Stimulated activated memory B cell treated with anti-CD40 and anti-IgM and Interleukin-4, amounts not matched to agents 10 μg/mL and 1 μg/mL and 100 μg/mL, for 72 hours (primary cell): ENCODE results near the gene ATXN7L1.
"Not testable (repeated sequence)": the region's sequence is repeated elsewhere in the genome, so short reads cannot be mapped to it uniquely, and the experiment has no call there.

Source experiments
- ATAC-seq: fragments of 150-1000 bp; cut with Tn5 transposase; 2 replicates; pipeline ENCODE4 v1.10.0; 2021
- H3K27ac Mint-ChIP-seq: one replicate; pipeline ENCODE4 v1.8.0; 2022; ENCODE audit warnings: mild to moderate bottlenecking, mixed read lengths
- H3K27me3 Mint-ChIP-seq: one replicate; pipeline ENCODE4 v1.8.0; 2022; ENCODE audit warnings: mixed read lengths
- H3K36me3 Mint-ChIP-seq: one replicate; pipeline ENCODE4 v1.8.0; 2022; ENCODE audit warnings: mixed read lengths
- H3K4me1 Mint-ChIP-seq: one replicate; pipeline ENCODE4 v1.8.0; 2022; ENCODE audit warnings: mixed read lengths
- H3K4me3 Mint-ChIP-seq: one replicate; pipeline ENCODE4 v1.8.0; 2022; ENCODE audit warnings: mild to moderate bottlenecking, moderate library complexity, mixed read lengths
- H3K9me3 Mint-ChIP-seq: one replicate; pipeline ENCODE4 v1.8.0; 2022; ENCODE audit warnings: mixed read lengths

ATXN7L1 gene

DNA sequence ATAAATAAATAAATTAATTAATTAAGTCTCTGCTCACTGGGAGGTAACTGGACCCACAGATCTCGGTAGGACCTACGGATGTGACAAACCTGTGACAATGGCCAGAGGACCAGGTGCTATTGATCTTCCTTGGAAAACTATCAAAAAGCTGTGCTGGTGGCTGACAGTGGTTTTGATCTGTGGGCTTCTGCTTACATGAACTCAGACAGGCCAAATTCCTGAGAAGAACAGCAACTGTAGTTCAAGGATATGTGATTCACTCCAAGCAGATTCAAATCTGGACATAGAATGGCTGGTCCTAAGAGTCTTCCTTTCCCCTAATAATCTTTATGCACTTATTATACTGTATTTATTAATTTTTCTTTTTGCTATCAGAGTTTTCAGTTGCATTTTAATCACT, 80.0 kb downstream of the ATXN7L1 start:
- Mint-ChIP-seq H3K4me1 (peaks cover 15% of the 10 kb centered on the region), H3K27ac (no peak overlapping the region), H3K36me3 (no peaks in the 10 kb centered on the region), H3K4me3 (no peak overlapping the region), H3K9me3 (no peaks in the 10 kb centered on the region), H3K27me3 (no peaks in the 10 kb centered on the region)
- ATAC-seq = no peak

DNA sequence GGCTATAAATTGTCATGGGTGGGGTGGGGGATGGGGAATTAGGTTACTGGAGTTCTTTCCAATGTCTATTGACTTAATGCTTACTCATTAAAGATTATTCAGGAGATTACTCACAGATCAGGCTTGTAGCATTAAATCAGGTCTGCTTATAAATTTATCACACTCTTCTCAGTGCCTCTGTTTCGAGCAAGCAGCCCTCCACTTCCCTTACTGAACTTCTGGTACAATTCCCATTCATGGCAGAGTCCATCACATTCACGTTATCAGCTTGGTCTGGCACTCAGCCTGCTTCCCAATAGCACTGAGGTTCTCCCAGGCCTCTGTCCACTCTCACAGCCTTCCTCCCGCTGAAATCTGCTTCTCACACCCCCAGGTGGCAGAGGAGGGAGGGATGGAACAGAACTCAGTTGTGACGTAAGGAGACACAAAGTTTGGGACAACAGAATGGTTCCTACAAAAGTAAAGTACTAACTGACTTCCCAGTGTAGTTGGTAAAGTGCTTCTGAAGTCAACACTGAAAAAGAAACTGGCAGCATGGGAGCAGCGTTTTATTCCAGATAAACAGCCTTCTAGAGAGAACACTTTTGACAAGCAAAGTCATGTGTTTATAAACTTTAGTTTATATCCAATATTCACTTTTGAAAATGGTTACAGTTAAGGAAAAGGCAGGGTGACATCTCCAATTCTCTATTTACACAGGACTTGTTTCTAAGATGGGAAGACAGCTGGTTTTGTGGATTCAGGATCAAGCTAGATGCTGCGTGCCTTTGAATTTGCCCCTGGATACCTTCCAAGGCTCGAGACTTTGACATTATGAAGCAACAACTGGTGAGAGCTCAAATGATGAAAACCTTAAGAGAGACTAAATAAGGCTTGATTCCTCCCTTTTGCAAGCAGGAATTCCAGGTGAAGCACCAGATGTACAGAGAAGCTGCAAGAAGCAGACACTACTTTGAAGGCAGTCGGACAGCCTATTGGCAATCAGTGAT, 81.4 kb downstream of the ATXN7L1 start:
- H3K4me3 Mint-ChIP-seq = no peak overlapping the region

DNA sequence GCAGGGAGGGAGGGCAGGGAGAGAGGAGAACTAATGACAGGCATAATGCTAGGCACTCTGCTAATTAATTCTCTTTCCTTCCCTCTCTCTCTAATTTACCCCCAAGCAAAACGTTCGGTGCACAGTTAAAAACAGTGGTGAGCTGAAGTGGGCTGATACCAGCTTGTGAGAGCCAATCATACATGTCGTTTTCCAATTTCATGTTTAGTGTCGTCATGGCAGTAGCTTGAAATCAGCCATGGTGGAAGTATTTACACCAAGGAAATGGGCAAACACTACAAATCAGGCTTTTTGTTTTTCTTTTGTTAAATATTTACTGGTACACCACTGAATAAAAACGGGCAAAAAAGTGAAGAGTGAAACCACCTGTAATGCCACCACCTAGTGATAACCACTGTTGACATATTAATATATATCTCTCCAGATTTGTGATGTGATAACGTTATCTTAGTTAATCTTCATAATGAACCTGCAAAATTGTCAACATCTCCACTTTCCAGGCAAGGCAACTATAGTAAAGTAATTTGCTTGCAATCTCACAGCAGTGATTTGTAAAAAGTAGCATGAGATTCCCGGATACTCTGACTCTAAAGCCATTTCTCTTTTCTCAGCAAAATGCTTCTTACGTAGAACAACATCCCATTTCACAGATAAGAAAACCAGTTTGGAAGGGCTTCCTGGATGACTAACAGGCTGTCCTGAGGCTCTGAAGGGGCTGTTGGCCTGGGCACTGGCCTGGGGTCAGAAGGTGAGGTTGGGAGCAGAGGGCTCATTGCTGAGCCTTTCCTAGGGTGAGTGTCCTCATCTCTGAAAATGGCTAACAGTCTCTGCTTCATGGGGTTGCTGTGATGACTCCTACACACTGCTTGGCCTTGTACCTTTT, 83.7 kb downstream of the ATXN7L1 start:
- Mint-ChIP-seq H3K4me3 (no peak overlapping the region), H3K4me1 (peaks cover 15% of the 10 kb centered on the region), H3K27ac (no peak overlapping the region), H3K9me3 (no peaks in the 10 kb centered on the region), H3K36me3 (no peaks in the 10 kb centered on the region), H3K27me3 (peaks cover 10% of the 10 kb centered on the region)
- no peak for ATAC-seq

More for the DNA sequence above, 81.4 kb downstream of the ATXN7L1 start:
- Mint-ChIP-seq H3K27ac (no peak overlapping the region), H3K36me3 (no peaks in the 10 kb centered on the region), H3K4me1 (peaks cover 6% of the 10 kb centered on the region), H3K27me3 (no peaks in the 10 kb centered on the region), H3K9me3 (no peaks in the 10 kb centered on the region)
- ATAC-seq = no peak

DNA sequence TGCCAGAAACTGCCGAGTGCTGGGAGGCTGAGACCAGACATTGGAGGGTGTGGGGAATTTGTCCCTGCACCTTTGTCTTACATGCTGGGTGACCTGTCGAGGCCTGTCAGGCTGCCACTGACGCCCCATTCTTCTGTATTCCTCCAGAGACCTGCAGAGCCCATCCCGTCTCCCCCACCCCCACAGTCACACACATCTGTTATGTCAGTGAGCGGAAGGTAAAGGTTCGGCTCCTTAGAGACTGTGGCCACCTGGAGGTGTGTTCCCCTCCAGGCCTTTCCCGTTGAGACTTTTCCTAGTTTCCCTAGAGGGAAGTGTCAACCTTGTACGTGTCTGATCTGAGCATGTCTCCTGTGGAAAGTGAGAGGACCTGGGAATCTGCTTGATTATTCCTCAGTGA, 84.5 kb downstream of the ATXN7L1 start:
- H3K27me3 Mint-ChIP-seq = peaks cover 10% of the 10 kb centered on the region
- no peaks in the 10 kb centered on the region for H3K36me3 Mint-ChIP-seq
- ATAC-seq = no peak
- no peak overlapping the region for H3K4me3 Mint-ChIP-seq
- no peaks in the 10 kb centered on the region for H3K9me3 Mint-ChIP-seq
- peaks cover 15% of the 10 kb centered on the region for H3K4me1 Mint-ChIP-seq
- H3K27ac Mint-ChIP-seq = no peak overlapping the region

DNA sequence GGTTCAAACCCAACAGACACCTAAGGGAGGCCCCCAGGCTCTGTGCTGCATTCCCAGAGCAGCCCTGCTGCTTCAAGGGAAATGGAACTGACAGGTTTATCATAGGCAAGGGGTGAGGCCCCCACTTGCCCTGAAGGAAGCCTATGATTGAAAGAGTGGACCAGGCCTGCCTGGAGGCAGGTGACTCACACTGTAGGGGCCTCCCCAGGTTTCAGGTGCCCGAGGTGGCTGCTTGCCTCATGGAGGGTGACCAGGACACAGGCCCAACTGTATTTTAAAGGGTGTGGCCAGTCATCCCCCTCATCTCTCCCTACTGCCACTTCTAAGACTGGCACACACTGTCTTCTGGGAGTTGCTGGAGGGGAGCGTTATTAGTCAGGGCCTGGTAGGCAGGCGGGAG, 85.4 kb downstream of the ATXN7L1 start:
- no peak overlapping the region for H3K4me3 Mint-ChIP-seq
- H3K27me3 Mint-ChIP-seq = peaks cover 10% of the 10 kb centered on the region
- no peak for ATAC-seq
- H3K27ac Mint-ChIP-seq = no peak overlapping the region
- peaks cover 15% of the 10 kb centered on the region for H3K4me1 Mint-ChIP-seq
- H3K9me3 Mint-ChIP-seq = no peaks in the 10 kb centered on the region
- H3K36me3 Mint-ChIP-seq = no peaks in the 10 kb centered on the region

DNA sequence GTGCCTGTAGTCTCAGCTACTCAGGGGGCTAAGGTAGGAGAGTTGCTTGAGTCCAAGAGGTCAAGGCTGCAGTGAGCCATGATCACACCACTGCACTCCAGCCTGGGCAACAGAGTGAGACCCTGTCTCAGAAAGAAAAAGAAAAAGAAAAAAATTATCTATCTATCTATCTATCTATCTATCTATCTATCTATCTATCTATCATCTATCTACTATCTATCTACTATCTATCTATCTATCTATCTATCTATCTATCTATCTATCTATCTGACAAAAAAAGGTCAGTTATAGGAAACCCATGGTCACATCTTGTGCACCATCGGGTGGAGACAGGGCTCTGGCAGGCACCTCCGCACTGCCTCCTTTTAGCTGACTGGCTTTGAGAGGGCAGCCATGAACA, 85.9 kb downstream of the ATXN7L1 start:
- H3K9me3 Mint-ChIP-seq, H3K4me3 Mint-ChIP-seq, H3K36me3 Mint-ChIP-seq, ATAC-seq, H3K27ac Mint-ChIP-seq: not testable (repeated sequence)
- H3K27me3 Mint-ChIP-seq = peaks cover 10% of the 10 kb centered on the region
- peaks cover 15% of the 10 kb centered on the region for H3K4me1 Mint-ChIP-seq

DNA sequence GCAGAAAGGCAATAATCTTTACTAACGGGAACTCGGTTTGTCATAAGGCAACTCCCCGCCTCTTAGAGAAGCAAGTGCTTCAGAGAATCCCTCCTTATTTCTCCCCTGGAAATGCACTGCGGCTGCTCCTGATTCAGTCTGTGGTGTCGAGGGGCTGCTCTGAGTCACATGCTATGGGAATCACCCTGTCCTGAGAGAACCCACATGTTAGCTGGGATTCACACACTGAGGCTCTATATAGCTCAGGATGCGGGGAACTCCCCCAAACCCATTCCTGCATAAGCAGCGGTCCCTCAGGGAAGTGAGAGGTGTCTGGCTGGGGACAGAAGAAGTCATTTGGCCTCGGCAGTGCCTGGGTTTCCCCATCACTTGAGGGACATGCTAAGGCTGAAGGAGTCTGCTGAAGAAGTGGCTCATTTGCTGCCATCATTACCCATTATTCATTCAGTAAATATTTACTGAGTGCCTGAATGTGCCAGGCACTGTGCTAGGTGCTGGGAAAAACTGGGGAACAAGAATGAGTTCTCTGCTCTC, 87.5 kb downstream of the ATXN7L1 start:
- ATAC-seq = peak; percentile 72
- Mint-ChIP-seq H3K27me3 (peaks cover 10% of the 10 kb centered on the region), H3K4me3 (no peak overlapping the region), H3K4me1 (peaks cover 15% of the 10 kb centered on the region), H3K36me3 (no peaks in the 10 kb centered on the region), H3K9me3 (no peaks in the 10 kb centered on the region), H3K27ac (peak overlapping the region; percentile 4)

DNA sequence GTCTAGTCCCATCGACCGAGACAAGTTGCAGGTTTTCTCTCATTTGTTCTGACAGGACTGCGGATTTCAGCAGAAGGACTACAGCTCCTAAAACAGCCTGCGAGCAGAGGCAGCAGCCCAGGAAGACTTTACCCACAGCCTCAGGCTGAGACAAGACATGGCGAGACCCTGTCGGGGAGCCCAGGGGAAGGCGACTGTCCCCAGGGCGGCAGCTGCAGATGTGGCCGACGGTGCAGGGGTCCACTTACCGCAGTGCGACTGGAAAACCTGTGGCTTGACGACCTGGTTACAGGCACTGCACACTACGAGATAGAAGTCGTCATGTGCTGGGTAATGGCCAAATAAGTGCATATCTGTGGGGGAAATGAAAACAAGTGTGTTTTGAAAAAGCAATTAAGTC, 88.0 kb downstream of the ATXN7L1 start:
- Mint-ChIP-seq H3K36me3 (no peaks in the 10 kb centered on the region), H3K9me3 (no peaks in the 10 kb centered on the region), H3K27ac (no peak overlapping the region), H3K4me1 (peaks cover 15% of the 10 kb centered on the region), H3K27me3 (peaks cover 10% of the 10 kb centered on the region), H3K4me3 (no peak overlapping the region)
- no peak for ATAC-seq

DNA sequence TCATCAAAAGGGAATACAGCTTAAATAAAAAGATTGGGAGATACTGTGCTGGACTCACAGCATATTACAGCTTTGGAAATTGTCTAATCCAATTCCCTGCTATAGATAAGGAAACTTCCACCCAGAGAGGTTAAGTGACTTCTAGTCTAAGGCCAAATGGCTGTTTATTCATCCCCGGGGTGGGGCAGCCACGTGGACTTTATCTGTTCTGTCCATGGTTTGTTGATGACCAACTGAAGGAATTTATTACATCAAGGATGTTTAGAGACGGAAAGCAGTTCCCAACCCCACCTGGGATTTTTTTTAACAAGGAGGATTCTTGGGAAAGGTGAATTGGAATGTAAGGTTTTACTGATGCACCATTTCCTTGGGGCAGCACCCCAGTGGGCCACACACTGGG, 88.6 kb downstream of the ATXN7L1 start:
- peaks cover 15% of the 10 kb centered on the region for H3K4me1 Mint-ChIP-seq
- H3K9me3 Mint-ChIP-seq = no peaks in the 10 kb centered on the region
- no peak for ATAC-seq
- H3K27me3 Mint-ChIP-seq = peaks cover 10% of the 10 kb centered on the region
- no peaks in the 10 kb centered on the region for H3K36me3 Mint-ChIP-seq
- H3K27ac Mint-ChIP-seq = no peak overlapping the region
- no peak overlapping the region for H3K4me3 Mint-ChIP-seq

DNA sequence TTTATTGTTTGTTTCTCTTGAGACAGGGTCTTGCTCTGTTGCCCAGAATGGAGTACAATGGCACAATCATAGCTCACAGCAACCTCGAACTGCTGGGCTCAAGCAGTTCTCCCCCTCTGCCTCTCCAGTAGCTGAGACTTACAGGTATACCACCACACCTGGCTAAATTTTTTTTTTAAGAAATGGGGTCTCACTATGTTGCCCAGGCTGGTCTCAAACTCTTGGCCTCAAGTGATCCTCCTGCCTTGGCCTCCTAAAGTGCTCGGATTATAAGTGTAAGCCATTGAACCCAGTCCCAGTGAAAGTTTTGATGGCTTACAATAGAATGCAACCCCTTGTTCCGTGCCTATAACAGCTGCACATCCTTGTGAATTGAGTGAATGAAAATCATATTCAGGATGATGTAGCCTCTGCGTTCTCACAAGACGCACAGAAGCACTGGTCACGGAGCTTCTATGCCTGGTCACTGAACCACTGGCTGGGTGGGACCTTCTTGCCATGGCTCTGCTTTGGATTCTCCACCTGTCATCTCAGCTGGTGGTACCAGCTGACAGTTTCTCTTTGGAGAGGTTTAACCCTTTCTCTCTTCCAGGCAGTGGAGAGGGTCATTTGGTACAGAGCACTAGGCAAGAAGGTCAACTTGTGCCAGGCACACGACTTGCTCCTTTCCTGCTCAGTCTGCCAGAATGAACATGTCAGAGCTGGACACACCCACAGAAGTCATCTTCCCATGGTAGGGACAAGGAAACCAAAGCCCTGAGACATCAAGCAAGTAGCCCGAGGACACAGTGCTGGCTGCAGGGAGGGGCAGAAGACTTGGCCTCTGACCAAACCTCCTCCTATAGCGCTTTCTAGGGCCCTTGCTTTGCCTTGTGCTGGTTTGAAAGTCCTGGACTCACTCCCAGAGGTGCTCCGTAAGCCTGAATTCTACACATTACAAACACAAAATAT, 89.6 kb downstream of the ATXN7L1 start:
- H3K9me3 Mint-ChIP-seq = no peaks in the 10 kb centered on the region

DNA sequence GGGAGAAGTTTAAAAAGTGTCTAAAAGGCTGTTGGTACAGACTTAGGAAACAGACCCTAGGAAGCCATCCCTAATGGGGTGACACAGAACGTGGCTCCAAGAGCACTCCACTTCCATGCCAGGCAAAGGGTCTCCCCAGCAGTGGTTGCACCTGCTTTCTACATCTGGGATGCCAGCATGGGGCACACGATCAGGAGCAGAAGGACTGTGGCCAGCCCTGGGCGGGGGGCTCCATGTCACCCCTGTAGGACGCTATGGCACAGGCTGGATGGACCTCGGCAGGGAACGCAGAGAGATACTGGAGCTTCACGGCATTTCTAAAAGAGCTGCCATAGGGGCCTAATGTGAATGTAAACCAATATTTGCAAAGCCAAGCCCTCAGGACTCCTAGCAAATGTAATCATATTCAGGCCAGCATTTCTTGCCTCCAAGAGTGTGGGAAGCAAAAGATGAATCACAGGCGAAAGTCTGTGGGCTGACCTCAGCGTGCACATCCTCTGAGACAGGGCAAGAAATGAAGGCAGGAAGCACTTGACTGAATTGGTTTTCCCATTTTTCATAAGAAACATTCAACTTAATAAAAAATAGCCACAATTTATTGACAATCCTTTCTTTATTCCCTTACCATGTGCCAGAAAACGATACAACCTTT, 93.9 kb downstream of the ATXN7L1 start:
- Mint-ChIP-seq H3K4me1 (no peaks in the 10 kb centered on the region), H3K4me3 (no peak overlapping the region), H3K27ac (no peak overlapping the region), H3K36me3 (no peaks in the 10 kb centered on the region), H3K9me3 (no peaks in the 10 kb centered on the region), H3K27me3 (no peaks in the 10 kb centered on the region)
- peak; percentile 37 for ATAC-seq

More for the DNA sequence above, 89.6 kb downstream of the ATXN7L1 start:
- peaks cover 10% of the 10 kb centered on the region for H3K27me3 Mint-ChIP-seq
- peaks cover 15% of the 10 kb centered on the region for H3K4me1 Mint-ChIP-seq
- no peaks in the 10 kb centered on the region for H3K36me3 Mint-ChIP-seq
- ATAC-seq = no peak
- H3K4me3 Mint-ChIP-seq = no peak overlapping the region
- no peak overlapping the region for H3K27ac Mint-ChIP-seq

DNA sequence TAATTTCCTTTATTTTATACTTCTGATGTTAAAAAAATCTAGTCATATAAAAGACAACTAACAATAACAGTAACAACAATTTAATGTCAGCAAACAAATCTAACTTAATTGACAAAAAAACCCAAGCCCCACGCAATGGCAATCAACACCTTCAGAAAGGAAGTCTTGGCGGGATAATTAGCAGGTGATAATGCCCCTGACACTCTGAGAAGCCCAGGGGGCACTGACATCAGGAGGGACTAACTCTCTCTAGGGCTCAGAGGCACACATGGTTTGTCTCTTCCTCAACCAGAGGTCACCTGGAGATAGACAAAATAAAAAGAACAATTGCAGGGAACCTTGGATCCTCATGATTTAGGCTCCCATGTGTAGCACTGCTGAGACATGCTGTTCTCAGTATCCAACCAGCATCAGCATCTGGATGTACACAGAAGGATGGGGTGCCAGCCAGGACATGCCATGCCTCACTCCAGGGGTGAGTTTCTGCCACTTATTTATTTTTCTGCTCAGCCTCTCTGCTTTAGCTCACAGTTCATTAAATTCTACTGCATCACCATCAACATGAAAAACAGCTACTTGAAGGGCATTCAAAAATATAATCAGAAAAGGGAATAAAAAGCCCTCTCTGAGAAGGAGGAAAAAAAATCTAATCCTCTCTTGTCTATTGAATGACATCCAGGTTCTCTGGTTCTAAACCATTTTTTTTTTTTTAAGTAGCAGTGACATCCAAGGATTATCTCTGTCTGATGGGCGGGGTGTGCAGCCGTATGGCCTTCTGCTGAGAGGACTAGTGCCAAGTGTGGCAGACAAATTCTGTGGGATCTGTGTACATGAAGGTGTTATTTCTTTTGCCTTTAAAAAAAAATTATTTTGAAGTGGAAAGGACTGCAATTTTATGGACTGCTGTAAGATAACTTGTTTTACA, 96.3 kb downstream of the ATXN7L1 start:
- Mint-ChIP-seq H3K4me1 (no peaks in the 10 kb centered on the region), H3K27ac (no peak overlapping the region), H3K9me3 (no peaks in the 10 kb centered on the region), H3K36me3 (no peaks in the 10 kb centered on the region), H3K4me3 (no peak overlapping the region), H3K27me3 (no peaks in the 10 kb centered on the region)
- no peak for ATAC-seq

DNA sequence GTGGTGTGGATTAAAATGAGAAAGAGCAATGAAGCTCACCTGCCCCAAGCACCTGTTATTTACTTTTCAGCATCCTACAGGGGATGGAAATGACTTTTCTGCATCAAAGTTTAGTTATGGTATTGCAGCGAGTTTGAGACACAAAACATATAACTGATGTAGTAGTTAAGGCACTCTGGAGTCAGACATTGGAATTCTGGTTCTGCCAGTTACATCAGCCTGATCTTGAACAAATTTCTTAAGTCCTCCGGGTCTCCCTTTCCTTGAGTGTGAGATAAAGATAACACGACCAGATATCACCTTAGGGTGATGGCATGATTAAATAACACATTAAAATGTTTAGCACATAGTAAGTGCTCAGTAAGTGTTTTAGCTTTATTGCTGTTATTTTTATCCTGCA, 97.4 kb downstream of the ATXN7L1 start:
- Mint-ChIP-seq H3K4me3 (no peak overlapping the region), H3K27me3 (no peaks in the 10 kb centered on the region), H3K9me3 (no peaks in the 10 kb centered on the region), H3K4me1 (peaks cover 3% of the 10 kb centered on the region), H3K36me3 (no peaks in the 10 kb centered on the region), H3K27ac (no peak overlapping the region)
- ATAC-seq = no peak
